ENCODE measurements around the gene GRIA4. TPM values are rescaled to one million over a fixed set of nuclear protein-coding genes. Genes with fewer than 3 reads are reported as not detected.

GRIA4 gene
- total RNA-seq, 3 donors from 2014 or later (not counting 1 experiment from before 2014, with no cell fraction given): not detected

DNA sequence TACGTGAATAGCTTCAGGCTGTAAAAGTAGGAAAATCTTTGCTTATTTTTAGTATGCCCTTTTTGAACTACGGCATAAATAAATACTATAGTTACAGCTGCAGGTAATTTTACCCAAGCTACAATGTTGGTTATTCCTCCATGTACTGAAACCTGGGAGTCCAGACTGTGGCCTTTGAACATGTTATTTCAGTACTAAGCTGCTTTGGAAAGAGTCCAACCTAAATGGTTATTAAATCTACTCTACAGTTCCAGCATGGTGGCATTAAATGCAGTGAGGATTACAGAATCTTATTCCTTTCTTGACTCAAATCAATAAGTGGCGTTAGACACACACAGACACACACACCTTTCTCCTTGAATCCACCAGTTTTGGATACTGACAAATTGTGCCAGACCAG lies 247.1 kb downstream of the GRIA4 start:
- Mint-ChIP-seq H3K4me3 (no peak overlapping the region), H3K27ac (no peak overlapping the region), H3K9me3 (peaks cover 0 to 7% of the 10 kb centered on the region in 2 donors), H3K27me3 (ENCODE audit: low read depth in 2 of 2) (no peaks in the 10 kb centered on the region), H3K4me1 (no peaks in the 10 kb centered on the region), H3K36me3 (no peaks in the 10 kb centered on the region)
- Histone ChIP-seq H3K9me3 (ENCODE audit: control insufficient read depth, insufficient read depth, low read length) (no peaks in the 10 kb centered on the region), H3K4me1 (ENCODE audit: control insufficient read depth, insufficient read depth, low read length) (no peaks in the 10 kb centered on the region), H3K36me3 (ENCODE audit: control insufficient read depth, insufficient read depth, low read length) (no peaks in the 10 kb centered on the region), H3K4me3 (ENCODE audit: low read length) (no peak overlapping the region), H3K27me3 (ENCODE audit: control insufficient read depth, insufficient read depth, low read length) (no peaks in the 10 kb centered on the region), H3K27ac (ENCODE audit: low read length) (no peak overlapping the region)
- DNase-seq: no peak
- ATAC-seq: no peak
- TF ChIP-seq, protein P1, sequence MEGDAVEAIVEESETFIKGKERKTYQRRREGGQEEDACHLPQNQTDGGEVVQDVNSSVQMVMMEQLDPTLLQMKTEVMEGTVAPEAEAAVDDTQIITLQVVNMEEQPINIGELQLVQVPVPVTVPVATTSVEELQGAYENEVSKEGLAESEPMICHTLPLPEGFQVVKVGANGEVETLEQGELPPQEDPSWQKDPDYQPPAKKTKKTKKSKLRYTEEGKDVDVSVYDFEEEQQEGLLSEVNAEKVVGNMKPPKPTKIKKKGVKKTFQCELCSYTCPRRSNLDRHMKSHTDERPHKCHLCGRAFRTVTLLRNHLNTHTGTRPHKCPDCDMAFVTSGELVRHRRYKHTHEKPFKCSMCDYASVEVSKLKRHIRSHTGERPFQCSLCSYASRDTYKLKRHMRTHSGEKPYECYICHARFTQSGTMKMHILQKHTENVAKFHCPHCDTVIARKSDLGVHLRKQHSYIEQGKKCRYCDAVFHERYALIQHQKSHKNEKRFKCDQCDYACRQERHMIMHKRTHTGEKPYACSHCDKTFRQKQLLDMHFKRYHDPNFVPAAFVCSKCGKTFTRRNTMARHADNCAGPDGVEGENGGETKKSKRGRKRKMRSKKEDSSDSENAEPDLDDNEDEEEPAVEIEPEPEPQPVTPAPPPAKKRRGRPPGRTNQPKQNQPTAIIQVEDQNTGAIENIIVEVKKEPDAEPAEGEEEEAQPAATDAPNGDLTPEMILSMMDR (IDR thresholded peaks at IDR 0.05): no peak
- 85% methylated on average over 2 of the region's 3 CpGs for WGBS (ENCODE audit: insufficient coverage)
- intact Hi-C loops (cut with micrococcal nuclease): no loop called here

DNA sequence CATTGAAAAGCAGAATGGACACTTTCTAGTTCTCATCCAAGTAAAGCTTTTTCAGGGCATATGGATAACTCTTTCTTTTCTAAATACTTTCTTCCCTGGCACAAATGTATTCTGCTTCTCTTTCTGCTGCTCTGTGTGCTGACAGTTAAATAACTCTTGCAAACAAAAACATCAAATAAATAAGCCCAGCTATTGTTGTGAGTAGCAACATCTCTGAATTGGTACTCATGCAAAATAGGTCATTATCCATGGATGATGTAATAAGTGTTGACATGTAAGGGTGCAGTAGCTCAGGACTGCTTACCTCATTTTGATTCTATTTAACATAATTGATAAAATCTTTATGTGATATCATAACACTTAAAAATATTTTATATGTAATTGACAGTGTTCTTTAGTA lies 247.9 kb downstream of the GRIA4 start:
- no peak overlapping the region for H3K27ac Mint-ChIP-seq
- no peaks in the 10 kb centered on the region for H3K4me1 Mint-ChIP-seq
- H3K4me3 ChIP-seq (ENCODE audit: low read length): no peak overlapping the region
- H3K4me1 ChIP-seq (ENCODE audit: control insufficient read depth, insufficient read depth, low read length): no peaks in the 10 kb centered on the region
- DNase-seq: no peak
- H3K36me3 Mint-ChIP-seq: no peaks in the 10 kb centered on the region
- TF ChIP-seq, protein P1 (IDR thresholded peaks at IDR 0.05): no peak
- ATAC-seq: no peak
- no peaks in the 10 kb centered on the region for H3K27me3 ChIP-seq (ENCODE audit: control insufficient read depth, insufficient read depth, low read length)
- H3K4me3 Mint-ChIP-seq: no peak overlapping the region
- peaks cover 0 to 7% of the 10 kb centered on the region in 2 donors for H3K9me3 Mint-ChIP-seq
- no peaks in the 10 kb centered on the region for H3K36me3 ChIP-seq (ENCODE audit: control insufficient read depth, insufficient read depth, low read length)
- intact Hi-C loops (cut with micrococcal nuclease): no loop called here
- H3K27ac ChIP-seq (ENCODE audit: low read length): no peak overlapping the region
- H3K9me3 ChIP-seq (ENCODE audit: control insufficient read depth, insufficient read depth, low read length): no peaks in the 10 kb centered on the region
- no peaks in the 10 kb centered on the region for H3K27me3 Mint-ChIP-seq (ENCODE audit: low read depth in 2 of 2)

DNA sequence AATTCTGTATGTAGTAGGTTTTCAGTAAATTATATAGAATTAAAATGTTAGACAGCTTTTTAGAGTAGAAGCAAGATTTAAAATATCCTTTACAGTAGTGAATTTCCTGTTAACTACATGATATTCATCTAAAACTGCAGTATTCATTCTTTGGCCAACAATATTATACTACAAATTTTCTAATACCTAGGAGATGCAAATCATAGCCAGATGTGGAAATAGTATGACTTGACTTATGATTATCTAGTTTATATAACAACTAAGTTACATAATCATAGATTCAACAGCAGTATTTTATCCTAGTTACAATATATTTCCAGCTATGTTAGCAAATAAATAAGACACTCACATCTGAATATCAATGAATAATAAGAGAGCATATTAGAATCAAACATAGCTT lies 249.0 kb downstream of the GRIA4 start:
- no peaks in the 10 kb centered on the region for H3K36me3 Mint-ChIP-seq
- H3K9me3 Mint-ChIP-seq: peaks cover 0 to 7% of the 10 kb centered on the region in 2 donors
- H3K27me3 Mint-ChIP-seq (ENCODE audit: low read depth in 2 of 2): no peaks in the 10 kb centered on the region
- TF ChIP-seq, protein P1 (IDR thresholded peaks at IDR 0.05): no peak
- no peak for DNase-seq
- no peak for ATAC-seq
- Histone ChIP-seq H3K36me3 (ENCODE audit: control insufficient read depth, insufficient read depth, low read length) (no peaks in the 10 kb centered on the region), H3K4me3 (ENCODE audit: low read length) (no peak overlapping the region), H3K9me3 (ENCODE audit: control insufficient read depth, insufficient read depth, low read length) (no peaks in the 10 kb centered on the region), H3K27me3 (ENCODE audit: control insufficient read depth, insufficient read depth, low read length) (no peaks in the 10 kb centered on the region), H3K4me1 (ENCODE audit: control insufficient read depth, insufficient read depth, low read length) (no peaks in the 10 kb centered on the region), H3K27ac (ENCODE audit: low read length) (no peak overlapping the region)
- no peak overlapping the region for H3K4me3 Mint-ChIP-seq
- no peaks in the 10 kb centered on the region for H3K4me1 Mint-ChIP-seq
- intact Hi-C loops (cut with micrococcal nuclease): no loop called here
- H3K27ac Mint-ChIP-seq: no peak overlapping the region

- intact Hi-C loops (cut with micrococcal nuclease): loop anchor here (10.0 kb wide), 1 partner anchor 1255 kb away; no protein-coding TSS in a partner anchor
- WGBS (ENCODE audit: insufficient coverage): 76% methylated on average over 2 of the region's 3 CpGs
- no peaks in the 10 kb centered on the region for H3K9me3 Mint-ChIP-seq
Observed at GRCh38 chr11:105860105-105860504, 250.2 kb downstream of the GRIA4 start.

More at GRCh38 chr11:105860105-105860504, 250.2 kb downstream of the GRIA4 start:
- H3K9me3 ChIP-seq (ENCODE audit: control insufficient read depth, insufficient read depth, low read length): no peaks in the 10 kb centered on the region
- H3K4me1 Mint-ChIP-seq: no peaks in the 10 kb centered on the region
- H3K4me3 Mint-ChIP-seq: no peak overlapping the region
- H3K36me3 ChIP-seq (ENCODE audit: control insufficient read depth, insufficient read depth, low read length): no peaks in the 10 kb centered on the region
- TF ChIP-seq, protein P1 (IDR thresholded peaks at IDR 0.05): no peak
- H3K27ac Mint-ChIP-seq: no peak overlapping the region
- no peaks in the 10 kb centered on the region for H3K36me3 Mint-ChIP-seq
- H3K27me3 Mint-ChIP-seq (ENCODE audit: low read depth in 2 of 2): no peaks in the 10 kb centered on the region
- no peak overlapping the region for H3K4me3 ChIP-seq (ENCODE audit: low read length)
- ATAC-seq: no peak
- H3K4me1 ChIP-seq (ENCODE audit: control insufficient read depth, insufficient read depth, low read length): no peaks in the 10 kb centered on the region
- no peak for DNase-seq
- H3K27ac ChIP-seq (ENCODE audit: low read length): no peak overlapping the region
- H3K27me3 ChIP-seq (ENCODE audit: control insufficient read depth, insufficient read depth, low read length): no peaks in the 10 kb centered on the region
